BJ (cell line): ENCODE measurements around the gene HOXA3. TPM values are rescaled to one million over a fixed set of nuclear protein-coding genes. Genes with fewer than 3 reads are reported as not detected.

Source experiments
- CTCF ChIA-PET: fragments of 350-600 bp; formaldehyde crosslinking; extraction: SDS; loops from one replicate; lab custom pipeline; 2021; ENCODE audit warnings: antibody characterized with exemption, inconsistent platforms; lab: Yijun Ruan, JAX
- POLR2A ChIA-PET: fragments of 300-600 bp; sonication (Branson Sonifier 250); formaldehyde crosslinking; extraction: SDS; loops from one replicate; lab custom pipeline; 2021; ENCODE audit warnings: antibody characterized with exemption; lab: Charles Lee
- DNase-seq: peaks from one replicate; pipeline ENCODE4 v3.0.0-alpha.2; 2011; ENCODE audit warnings: low read depth
- H3K27me3 ChIP-seq: 2 replicates; pipeline ENCODE4 v1.6.0; 2011; ENCODE audit warnings: low read length; ENCODE audit not compliant: control insufficient read depth, insufficient read depth
- H3K36me3 ChIP-seq: 2 replicates; pipeline ENCODE4 v1.5.1; 2011; ENCODE audit warnings: low read length; ENCODE audit not compliant: control insufficient read depth, insufficient read depth
- H3K4me3 ChIP-seq: 2 replicates; pipeline ENCODE4 v1.5.1; 2011; ENCODE audit warnings: low read depth, mild to moderate bottlenecking, control low read depth, low read length
- polyA plus RNA-seq: library from polyadenylated mRNA; depleted of rRNA; stranded (reverse); fragments of >200 nt; gene quantifications from 2 replicates; pipeline ENCODE4 v1.2.3, GENCODE V29; 2011
- TF ChIP-seq, protein P1 (sequence below): IDR thresholded peaks from 2 replicates; pipeline ENCODE4 v1.5.1; 2011; ENCODE audit warnings: low read depth, mild to moderate bottlenecking, control low read depth, inconsistent platforms, low read length, moderate library complexity; ENCODE audit not compliant: insufficient read depth

HOXA3 gene
- polyA plus RNA-seq, 1 experiment = 0.15 TPM

DNA sequence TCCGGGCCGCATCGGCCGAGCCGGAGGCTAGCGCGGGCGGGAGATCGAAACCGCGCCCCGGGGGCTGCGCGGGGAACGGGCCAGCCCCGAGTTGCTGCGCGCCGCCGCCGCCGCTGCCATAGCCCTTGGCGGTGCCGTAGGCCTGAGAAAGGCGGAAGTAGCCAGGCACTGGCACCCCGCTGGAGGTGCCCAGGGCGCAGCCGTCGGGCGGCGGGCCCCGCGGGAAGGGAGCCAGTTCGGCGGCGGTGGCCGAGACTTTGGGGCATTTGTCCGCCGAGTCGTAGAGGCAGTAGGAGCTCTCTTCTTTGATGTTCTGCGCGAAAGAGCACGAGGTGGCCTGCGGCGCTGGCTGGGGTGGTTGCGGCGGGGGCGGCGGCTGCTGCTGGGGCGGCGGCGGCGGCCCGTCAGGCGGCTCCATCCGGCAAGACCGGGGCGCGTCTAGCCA lies 21.1 kb upstream of the HOXA3 start:
- DNase-seq = no peak
- ChIA-PET POLR2A (interaction anchor here (0.8 to 1.3 kb wide), 3 partner anchors 13 to 897 kb away, joined by 3 to 8 read pairs (median 6); no protein-coding TSS in a partner anchor), CTCF (interaction anchor here (1.0 to 16.1 kb wide), 4 partner anchors 12 to 904 kb away, joined by 3 to 187 read pairs (median 14); partner anchors contain the start of gene HOXA11)
- Histone ChIP-seq H3K4me3 (peak overlapping the region; percentile 72), H3K36me3 (peaks cover 13% of the 10 kb centered on the region), H3K27me3 (no peaks in the 10 kb centered on the region)
- TF ChIP-seq, protein P1, sequence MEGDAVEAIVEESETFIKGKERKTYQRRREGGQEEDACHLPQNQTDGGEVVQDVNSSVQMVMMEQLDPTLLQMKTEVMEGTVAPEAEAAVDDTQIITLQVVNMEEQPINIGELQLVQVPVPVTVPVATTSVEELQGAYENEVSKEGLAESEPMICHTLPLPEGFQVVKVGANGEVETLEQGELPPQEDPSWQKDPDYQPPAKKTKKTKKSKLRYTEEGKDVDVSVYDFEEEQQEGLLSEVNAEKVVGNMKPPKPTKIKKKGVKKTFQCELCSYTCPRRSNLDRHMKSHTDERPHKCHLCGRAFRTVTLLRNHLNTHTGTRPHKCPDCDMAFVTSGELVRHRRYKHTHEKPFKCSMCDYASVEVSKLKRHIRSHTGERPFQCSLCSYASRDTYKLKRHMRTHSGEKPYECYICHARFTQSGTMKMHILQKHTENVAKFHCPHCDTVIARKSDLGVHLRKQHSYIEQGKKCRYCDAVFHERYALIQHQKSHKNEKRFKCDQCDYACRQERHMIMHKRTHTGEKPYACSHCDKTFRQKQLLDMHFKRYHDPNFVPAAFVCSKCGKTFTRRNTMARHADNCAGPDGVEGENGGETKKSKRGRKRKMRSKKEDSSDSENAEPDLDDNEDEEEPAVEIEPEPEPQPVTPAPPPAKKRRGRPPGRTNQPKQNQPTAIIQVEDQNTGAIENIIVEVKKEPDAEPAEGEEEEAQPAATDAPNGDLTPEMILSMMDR = no peak

DNA sequence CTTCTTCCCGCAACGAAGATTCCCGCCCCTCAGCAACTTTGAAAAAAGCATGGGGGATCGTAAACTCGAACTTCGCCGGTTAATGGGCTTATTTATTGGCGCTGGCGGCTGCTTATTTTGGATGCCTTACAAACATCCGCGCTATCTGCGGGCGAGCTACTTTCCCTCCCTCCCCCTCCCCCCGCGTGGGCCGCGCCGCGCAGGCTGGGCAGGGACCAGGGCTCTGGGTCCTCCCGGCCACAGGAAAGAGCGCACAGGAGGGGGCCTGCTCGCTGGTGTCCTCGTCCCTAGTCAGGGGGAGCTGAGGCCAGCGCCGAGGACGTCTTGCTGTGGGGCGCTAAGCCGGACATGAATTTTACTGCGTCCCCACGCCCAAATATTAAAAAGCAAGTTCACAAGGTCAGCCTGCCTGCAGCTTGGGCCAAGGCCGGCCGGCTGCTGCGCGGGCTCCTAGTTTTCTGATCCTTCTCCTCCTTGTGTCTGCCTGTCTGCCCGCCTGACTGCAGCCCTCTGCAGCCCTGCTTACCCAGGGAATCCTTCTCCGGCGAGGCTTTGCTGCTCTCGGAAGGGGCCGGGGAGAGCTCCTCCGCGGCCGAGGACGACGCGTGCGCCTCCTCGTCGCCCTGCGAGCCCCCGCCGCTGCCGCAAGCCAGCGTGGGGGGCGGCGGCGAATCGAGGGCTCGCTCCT lies 20.6 kb upstream of the HOXA3 start:
- peak overlapping the region; percentile 72 for H3K4me3 ChIP-seq
- no peaks in the 10 kb centered on the region for H3K27me3 ChIP-seq
- TF ChIP-seq, protein P1 = no peak
- peaks cover 15% of the 10 kb centered on the region for H3K36me3 ChIP-seq
- ChIA-PET CTCF (interaction anchor here (0.7 to 16.1 kb wide), 7 partner anchors 10 to 904 kb away, joined by 3 to 187 read pairs (median 3); partner anchors contain the start of gene HOXA11), POLR2A (interaction anchor here (0.8 to 1.3 kb wide), 3 partner anchors 14 to 897 kb away, joined by 3 to 8 read pairs (median 6); no protein-coding TSS in a partner anchor)
- peak; percentile 79 for DNase-seq

DNA sequence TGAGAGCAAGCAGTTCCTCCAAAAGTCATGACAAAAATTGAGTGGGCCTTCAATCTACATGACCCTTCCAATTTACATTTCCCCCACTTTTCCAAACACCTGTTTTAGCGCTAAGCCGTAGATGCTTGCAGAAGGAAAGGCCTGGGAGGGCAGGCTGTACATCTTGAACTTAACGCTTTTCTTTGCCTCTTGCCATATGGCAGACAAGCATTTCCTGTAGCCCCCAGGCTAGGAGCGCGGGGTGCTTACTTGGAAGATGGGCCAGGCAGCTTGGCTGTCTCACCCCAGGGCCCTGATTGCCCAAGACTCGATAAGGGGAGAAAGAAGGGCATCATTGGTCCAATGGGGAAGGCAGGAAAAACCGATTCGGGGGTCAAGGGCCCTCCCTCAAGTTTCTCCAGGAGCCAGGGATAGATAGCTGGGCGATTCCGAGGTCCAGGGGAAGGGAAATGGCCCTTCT lies 20.0 kb upstream of the HOXA3 start:
- H3K27me3 ChIP-seq = no peaks in the 10 kb centered on the region
- ChIA-PET POLR2A (interaction anchor here (1.1 to 1.3 kb wide), 2 partner anchors 15 to 23 kb away, joined by 6 to 8 read pairs; no protein-coding TSS in a partner anchor), CTCF (interaction anchor here (0.8 to 16.1 kb wide), 8 partner anchors 7 to 905 kb away, joined by 3 to 187 read pairs (median 4); partner anchors contain the start of gene HOXA11)
- no peak for DNase-seq
- H3K36me3 ChIP-seq = peaks cover 15% of the 10 kb centered on the region
- TF ChIP-seq, protein P1 = no peak
- peak overlapping the region; percentile 72 for H3K4me3 ChIP-seq

DNA sequence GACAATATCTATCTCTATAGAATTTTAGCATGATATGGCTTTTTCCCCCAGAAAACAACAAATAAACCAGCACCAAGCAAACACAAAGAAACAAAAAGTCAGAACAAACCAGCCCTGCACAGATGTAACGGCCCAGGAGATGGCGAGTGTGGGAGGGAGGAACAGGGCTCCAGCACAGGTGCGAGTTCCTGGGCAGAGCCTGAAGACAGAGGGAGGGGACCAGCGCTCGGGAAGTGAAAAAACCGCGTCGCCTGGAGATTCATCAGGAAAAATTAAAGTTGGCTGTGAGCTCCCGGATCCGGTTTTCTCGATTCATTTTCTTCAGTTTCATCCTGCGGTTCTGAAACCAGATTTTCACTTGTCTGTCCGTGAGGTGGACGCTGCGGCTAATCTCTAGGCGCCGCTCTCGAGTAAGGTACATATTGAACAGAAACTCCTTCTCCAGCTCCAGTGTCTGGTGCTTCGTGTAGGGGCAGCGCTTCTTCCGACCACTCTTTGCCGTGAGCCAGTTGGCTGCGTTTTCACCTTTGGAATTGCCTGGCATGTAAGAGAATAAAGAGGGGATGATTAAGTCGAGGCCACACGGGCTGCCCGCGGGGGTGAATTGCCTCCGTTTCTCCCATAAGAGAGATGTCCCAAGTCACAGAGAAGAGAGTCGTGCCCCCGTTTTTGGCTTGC lies 19.4 kb upstream of the HOXA3 start:
- H3K4me3 ChIP-seq = peak overlapping the region; percentile 72
- ChIA-PET POLR2A (interaction anchor here (1.3 kb wide), 1 partner anchor 15 kb away, joined by 8 read pairs; no protein-coding TSS in a partner anchor), CTCF (interaction anchor here (1.4 to 16.1 kb wide), 4 partner anchors 8 to 23 kb away, joined by 3 to 187 read pairs (median 28); partner anchors contain the start of gene HOXA11)
- TF ChIP-seq, protein P1 = 0 out of 2 replicates have a peak, but pooled peaks have one; percentile 5
- H3K27me3 ChIP-seq = no peaks in the 10 kb centered on the region
- peaks cover 13% of the 10 kb centered on the region for H3K36me3 ChIP-seq
- DNase-seq = no peak

DNA sequence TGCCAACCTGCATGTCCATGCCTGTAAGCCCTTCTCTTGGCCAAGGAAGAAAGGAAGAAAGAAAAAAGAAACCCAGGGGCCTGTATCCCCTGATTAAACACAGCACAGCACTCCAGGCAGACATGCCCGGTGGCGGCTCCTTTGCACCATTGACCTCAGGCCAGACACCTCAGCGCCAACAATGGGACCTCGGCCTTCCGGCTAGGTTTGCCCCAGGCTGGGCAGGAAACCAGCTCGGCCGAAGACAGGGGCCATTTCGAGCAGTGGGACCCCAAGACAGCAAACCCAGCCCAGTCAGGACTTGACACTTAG lies 18.9 kb upstream of the HOXA3 start:
- no peaks in the 10 kb centered on the region for H3K27me3 ChIP-seq
- H3K4me3 ChIP-seq = peak overlapping the region; percentile 72
- DNase-seq = no peak
- ChIA-PET POLR2A (no interaction called here), CTCF (interaction anchor here (1.4 to 16.1 kb wide), 4 partner anchors 8 to 23 kb away, joined by 3 to 187 read pairs (median 28); partner anchors contain the start of gene HOXA11)
- TF ChIP-seq, protein P1 = no peak
- peaks cover 13% of the 10 kb centered on the region for H3K36me3 ChIP-seq
